ENCODE results near the gene NUCB1. TPM values are rescaled to one million over a fixed set of nuclear protein-coding genes. Genes with fewer than 3 reads are reported as not detected.
"Not testable (repeated sequence)": the region's sequence is repeated elsewhere in the genome, so short reads cannot be mapped to it uniquely, and the experiment has no call there.

The NUCB1 gene
- total and polyA plus RNA-seq, 2 donors (not counting 3 experiments of a cell fraction or from before 2014, with no cell fraction given), result 194 to 231 TPM

GRCh38 chr19:48887861-48888612 is 12.1 kb upstream of the NUCB1 start:
- Histone ChIP-seq H3K9me1 (replicated peaks; ENCODE audit: control insufficient read depth, extremely low read depth, insufficient read depth, low read length) (no peaks in the 10 kb centered on the region), H3K4me1 (ENCODE audit: control insufficient read depth, extremely low read depth, insufficient read depth, low read length) (no peaks in the 10 kb centered on the region), H3K9ac (replicated peaks; ENCODE audit: extremely low read depth, insufficient read depth, low read length) (no peak overlapping the region), H2AFZ (ENCODE audit: low read depth, low read length) (no peak overlapping the region), H3K36me3 (ENCODE audit: control insufficient read depth in 2 of 2, extremely low read depth in 1 of 2, insufficient read depth in 2 of 2, low read length in 2 of 2) (no peaks in the 10 kb centered on the region), H3K4me2 (ENCODE audit: insufficient read depth, low read length) (no peak overlapping the region), H3K4me3 (replicated peaks in 1 of 3; ENCODE audit: insufficient read depth in 1 of 3, low read depth in 1 of 3, low read length in 3 of 3) (no peak overlapping the region), H3K79me2 (ENCODE audit: control insufficient read depth, insufficient read depth, low read length) (no peaks in the 10 kb centered on the region), H3K27me3 (ENCODE audit: control insufficient read depth in 2 of 2, insufficient read depth in 2 of 2, low read length in 2 of 2) (peaks cover 0 to 5% of the 10 kb centered on the region in 2 experiments), H3K9me3 (replicated peaks; ENCODE audit: control insufficient read depth, insufficient read depth, low read length) (no peaks in the 10 kb centered on the region), H4K20me1 (replicated peaks; ENCODE audit: control insufficient read depth, extremely low read depth, insufficient read depth, low read length) (no peaks in the 10 kb centered on the region), H3K27ac (ENCODE audit: insufficient read depth, low read depth, low read length) (no peak overlapping the region)
- FAIRE-seq (no peak), DNase-seq (ENCODE audit: low read depth, low spot score) (no peak)
- TF ChIP-seq CTCF (IDR thresholded peaks at IDR 0.05; ENCODE audit: extremely low read depth in 1 of 2, insufficient read depth in 1 of 2, low read depth in 1 of 2, low read length in 2 of 2) (no peak), POLR2AphosphoS5 (IDR thresholded peaks at IDR 0.05; ENCODE audit: insufficient read depth, low read depth, low read length) (no peak), JUN (IDR thresholded peaks at IDR 0.05; ENCODE audit: borderline replicate concordance, insufficient read depth, insufficient read length, low read depth) (no peak), EZH2 (IDR thresholded peaks at IDR 0.05; ENCODE audit: borderline replicate concordance, low read depth, low read length, severe bottlenecking) (no peak), FOS (IDR thresholded peaks at IDR 0.05; ENCODE audit: borderline replicate concordance, insufficient read depth, low read length) (no peak), GATA2 (IDR thresholded peaks at IDR 0.05; ENCODE audit: insufficient read depth, insufficient read length, low read depth, low read length) (no peak), MYC (IDR thresholded peaks at IDR 0.05; ENCODE audit: low read depth, low read length) (no peak), MAX (IDR thresholded peaks at IDR 0.05; ENCODE audit: insufficient read depth, insufficient read length) (no peak), POLR2A (IDR thresholded peaks at IDR 0.05; ENCODE audit: low read depth, low read length) (no peak)
- intact Hi-C loops (cut with micrococcal nuclease), result no loop called here
- CTCF ChIA-PET, result interaction anchor here (1.0 kb wide), 1 partner anchor 9 kb away, joined by 3 read pairs; no protein-coding TSS in a partner anchor
- dilution Hi-C loops (cut with MboI; ENCODE audit: extremely low pct_ligation_motif_present, low sequenced_read_pairs), result no loop called here
- POLR2A ChIA-PET, result no interaction called here
- BruUV-seq (replicated peaks), result no TSS peak

GRCh38 chr19:48889496-48889895 is 10.6 kb upstream of the NUCB1 start:
- H3K36me3 ChIP-seq (ENCODE audit: control insufficient read depth in 2 of 2, extremely low read depth in 1 of 2, insufficient read depth in 2 of 2, low read length in 2 of 2); H3K9ac ChIP-seq (replicated peaks; ENCODE audit: extremely low read depth, insufficient read depth, low read length); H3K27me3 ChIP-seq (ENCODE audit: control insufficient read depth in 2 of 2, insufficient read depth in 2 of 2, low read length in 2 of 2); H3K4me3 ChIP-seq (replicated peaks in 1 of 3; ENCODE audit: insufficient read depth in 1 of 3, low read depth in 1 of 3, low read length in 3 of 3); intact Hi-C loops (cut with micrococcal nuclease); BruUV-seq (replicated peaks); H2AFZ ChIP-seq (ENCODE audit: low read depth, low read length); H3K4me1 ChIP-seq (ENCODE audit: control insufficient read depth, extremely low read depth, insufficient read depth, low read length); H3K79me2 ChIP-seq (ENCODE audit: control insufficient read depth, insufficient read depth, low read length); DNase-seq (ENCODE audit: low read depth, low spot score); dilution Hi-C loops (cut with MboI; ENCODE audit: extremely low pct_ligation_motif_present, low sequenced_read_pairs); H3K27ac ChIP-seq (ENCODE audit: insufficient read depth, low read depth, low read length); H3K9me1 ChIP-seq (replicated peaks; ENCODE audit: control insufficient read depth, extremely low read depth, insufficient read depth, low read length); H3K4me2 ChIP-seq (ENCODE audit: insufficient read depth, low read length); H3K9me3 ChIP-seq (replicated peaks; ENCODE audit: control insufficient read depth, insufficient read depth, low read length); H4K20me1 ChIP-seq (replicated peaks; ENCODE audit: control insufficient read depth, extremely low read depth, insufficient read depth, low read length); POLR2A ChIA-PET; FAIRE-seq: not testable (repeated sequence)
- CTCF ChIA-PET, result interaction anchor here (0.6 to 1.0 kb wide), 2 partner anchors 9 to 10 kb away, joined by 3 read pairs; no protein-coding TSS in a partner anchor

Measured in endothelial cell of umbilical vein (primary cell).